ENCODE results near the gene YTHDC2.

The YTHDC2 gene

DNA sequence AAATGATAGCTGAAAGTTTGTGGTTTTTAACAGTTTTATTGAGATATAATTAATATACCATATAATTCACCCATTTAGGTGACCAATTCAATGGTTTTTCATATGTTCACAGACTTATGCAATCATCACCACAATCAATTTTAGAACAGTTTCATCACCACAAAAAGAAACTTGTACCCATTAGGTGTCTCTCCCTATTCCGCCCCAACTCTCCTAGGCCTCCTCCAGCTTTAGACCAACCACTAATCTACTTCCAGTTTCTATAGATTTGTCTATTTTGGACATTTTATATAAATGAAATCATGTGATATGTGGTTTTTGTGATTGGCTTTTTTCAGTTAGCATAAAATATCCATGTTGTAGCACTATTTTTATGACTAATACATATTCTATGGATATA, 38.6 kb downstream of the YTHDC2 start:
- H3K9me3 ChIP-seq (ENCODE audit: control insufficient read depth, low read length) = no peaks in the 10 kb centered on the region
- no peaks in the 10 kb centered on the region for H3K4me1 ChIP-seq (ENCODE audit: control insufficient read depth, insufficient read depth, low read length, poor library complexity, severe bottlenecking)
- no peak overlapping the region for H3K4me3 ChIP-seq (ENCODE audit: extremely low read depth, insufficient read depth, low read length, poor library complexity, severe bottlenecking)
- H3K27ac ChIP-seq (ENCODE audit: low read depth, low read length, severe bottlenecking) = no peak overlapping the region
- WGBS, 2 experiments (ENCODE audit: insufficient coverage in 2 of 2) = no CpG with 5 or more reads among the region's 1 CpG
- H3K36me3 ChIP-seq (ENCODE audit: control insufficient read depth, insufficient read depth, low read length) = peaks cover 20% of the 10 kb centered on the region

- no peak overlapping the region for H3K4me3 ChIP-seq (ENCODE audit: extremely low read depth, insufficient read depth, low read length, poor library complexity, severe bottlenecking)
- peaks cover 20% of the 10 kb centered on the region for H3K36me3 ChIP-seq (ENCODE audit: control insufficient read depth, insufficient read depth, low read length)
- H3K9me3 ChIP-seq (ENCODE audit: control insufficient read depth, low read length) = no peaks in the 10 kb centered on the region
These were observed 39.1 kb downstream of the YTHDC2 start for GRCh38 chr5:113552620-113553019.

GRCh38 chr5:113562828-113563400, 49.4 kb downstream of the YTHDC2 start:
- Histone ChIP-seq H3K4me3 (ENCODE audit: extremely low read depth, insufficient read depth, low read length, poor library complexity, severe bottlenecking) (no peak overlapping the region), H3K27ac (ENCODE audit: low read depth, low read length, severe bottlenecking) (no peak overlapping the region), H3K36me3 (ENCODE audit: control insufficient read depth, insufficient read depth, low read length) (peaks cover 40% of the 10 kb centered on the region), H3K4me1 (ENCODE audit: control insufficient read depth, insufficient read depth, low read length, poor library complexity, severe bottlenecking) (no peaks in the 10 kb centered on the region), H3K9me3 (ENCODE audit: control insufficient read depth, low read length) (no peaks in the 10 kb centered on the region)
- WGBS, 2 experiments (ENCODE audit: insufficient coverage in 2 of 2) = 100% methylated on average over 1 of the region's 3 CpGs; no CpG with 5 or more reads in 1 of the 2 experiments

More at GRCh38 chr5:113552620-113553019, 39.1 kb downstream of the YTHDC2 start:
- no peak overlapping the region for H3K27ac ChIP-seq (ENCODE audit: low read depth, low read length, severe bottlenecking)
- no peaks in the 10 kb centered on the region for H3K4me1 ChIP-seq (ENCODE audit: control insufficient read depth, insufficient read depth, low read length, poor library complexity, severe bottlenecking)

DNA sequence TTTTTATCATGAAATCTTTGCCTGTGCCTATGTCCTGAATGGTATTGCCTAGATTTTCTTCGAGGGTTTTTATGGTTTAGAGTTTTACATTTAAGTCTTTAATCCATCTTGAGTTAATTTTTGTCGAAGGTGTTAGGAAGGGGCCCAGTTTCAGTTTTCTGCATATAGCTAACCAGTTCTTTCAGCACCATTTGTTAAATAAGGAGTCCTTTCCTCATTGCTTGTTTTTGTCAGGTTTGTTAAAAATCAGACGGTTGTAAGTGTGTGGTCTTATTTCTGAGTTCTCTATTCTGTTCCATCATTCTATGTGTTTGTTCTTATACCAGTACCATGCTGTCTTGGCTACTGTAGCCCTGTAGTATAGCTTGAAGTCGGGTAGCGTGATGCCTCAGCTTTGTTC, 55.9 kb downstream of the YTHDC2 start:
- 93% methylated on average over 3 of the region's 5 CpGs; no CpG with 5 or more reads in 1 of the 2 experiments for WGBS, 2 experiments (ENCODE audit: insufficient coverage in 2 of 2)
- Histone ChIP-seq H3K4me3 (ENCODE audit: extremely low read depth, insufficient read depth, low read length, poor library complexity, severe bottlenecking) (no peak overlapping the region), H3K4me1 (ENCODE audit: control insufficient read depth, insufficient read depth, low read length, poor library complexity, severe bottlenecking) (no peaks in the 10 kb centered on the region), H3K9me3 (ENCODE audit: control insufficient read depth, low read length) (peaks cover 8% of the 10 kb centered on the region), H3K36me3 (ENCODE audit: control insufficient read depth, insufficient read depth, low read length) (peaks cover 36% of the 10 kb centered on the region), H3K27ac (ENCODE audit: low read depth, low read length, severe bottlenecking) (no peak overlapping the region)

- 83% methylated on average over 1 of the region's 2 CpGs; no CpG with 5 or more reads in 1 of the 2 experiments for WGBS, 2 experiments (ENCODE audit: insufficient coverage in 2 of 2)
- Histone ChIP-seq H3K9me3 (ENCODE audit: control insufficient read depth, low read length) (peaks cover 8% of the 10 kb centered on the region), H3K4me1 (ENCODE audit: control insufficient read depth, insufficient read depth, low read length, poor library complexity, severe bottlenecking) (no peaks in the 10 kb centered on the region), H3K27ac (ENCODE audit: low read depth, low read length, severe bottlenecking) (no peak overlapping the region), H3K4me3 (ENCODE audit: extremely low read depth, insufficient read depth, low read length, poor library complexity, severe bottlenecking) (no peak overlapping the region), H3K36me3 (ENCODE audit: control insufficient read depth, insufficient read depth, low read length) (peaks cover 36% of the 10 kb centered on the region)
These were observed 59.2 kb downstream of the YTHDC2 start for GRCh38 chr5:113572716-113573115.

DNA sequence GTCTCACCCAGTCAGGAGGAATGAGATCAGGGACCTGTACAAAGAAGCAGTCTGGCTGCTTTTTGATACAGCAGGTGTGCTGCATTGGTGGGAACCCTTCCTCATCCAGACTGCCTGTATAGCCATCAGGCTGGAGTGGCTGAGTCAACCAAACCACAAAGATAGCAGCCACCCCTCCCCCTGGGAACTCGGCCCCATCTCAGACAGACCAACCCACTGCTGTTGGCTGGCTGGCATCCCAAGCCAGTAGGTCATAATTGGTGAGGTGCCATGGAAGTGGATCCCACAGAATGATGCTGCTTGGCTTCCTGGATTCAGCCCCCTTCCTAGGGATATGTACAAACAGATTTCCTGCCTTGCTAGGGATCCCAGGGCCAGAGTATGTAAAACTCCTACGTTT, 60.9 kb downstream of the YTHDC2 start:
- Histone ChIP-seq H3K27ac (ENCODE audit: low read depth, low read length, severe bottlenecking) (no peak overlapping the region), H3K4me3 (ENCODE audit: extremely low read depth, insufficient read depth, low read length, poor library complexity, severe bottlenecking) (no peak overlapping the region), H3K9me3 (ENCODE audit: control insufficient read depth, low read length) (peaks cover 8% of the 10 kb centered on the region), H3K4me1 (ENCODE audit: control insufficient read depth, insufficient read depth, low read length, poor library complexity, severe bottlenecking) (no peaks in the 10 kb centered on the region), H3K36me3 (ENCODE audit: control insufficient read depth, insufficient read depth, low read length) (peaks cover 28% of the 10 kb centered on the region)
- WGBS, 2 experiments (ENCODE audit: insufficient coverage in 2 of 2) = 100% methylated on average over 2 of the region's 2 CpGs

GRCh38 chr5:113575074-113575473, 61.6 kb downstream of the YTHDC2 start:
- no peaks in the 10 kb centered on the region for H3K4me1 ChIP-seq (ENCODE audit: control insufficient read depth, insufficient read depth, low read length, poor library complexity, severe bottlenecking)
- H3K27ac ChIP-seq (ENCODE audit: low read depth, low read length, severe bottlenecking) = no peak overlapping the region
- 80 to 100% methylated on average over 1 of the region's 4 CpGs for WGBS, 2 experiments (ENCODE audit: insufficient coverage in 2 of 2)
- H3K36me3 ChIP-seq (ENCODE audit: control insufficient read depth, insufficient read depth, low read length) = peaks cover 33% of the 10 kb centered on the region
- peaks cover 8% of the 10 kb centered on the region for H3K9me3 ChIP-seq (ENCODE audit: control insufficient read depth, low read length)
- no peak overlapping the region for H3K4me3 ChIP-seq (ENCODE audit: extremely low read depth, insufficient read depth, low read length, poor library complexity, severe bottlenecking)

DNA sequence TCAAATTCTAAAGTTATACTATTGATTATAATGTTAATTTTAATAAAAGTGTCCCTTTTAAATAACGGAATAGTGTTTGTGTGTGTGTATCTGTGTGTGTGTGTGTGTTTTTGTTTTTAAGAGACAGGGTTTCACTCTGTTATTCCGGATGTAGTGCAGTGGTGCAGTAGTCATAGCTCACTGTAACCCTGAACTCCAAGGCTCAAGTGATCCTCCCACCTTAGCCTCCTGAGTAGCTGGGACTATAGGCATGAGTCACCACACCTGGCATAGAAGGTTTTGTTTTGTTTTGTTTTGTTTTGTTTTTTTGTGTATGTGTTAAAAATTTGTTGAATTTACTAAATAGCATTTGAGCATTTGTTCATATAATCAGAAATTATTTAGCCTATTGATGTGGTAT, 64.6 kb downstream of the YTHDC2 start:
- no peaks in the 10 kb centered on the region for H3K9me3 ChIP-seq (ENCODE audit: control insufficient read depth, low read length)
- peaks cover 25% of the 10 kb centered on the region for H3K36me3 ChIP-seq (ENCODE audit: control insufficient read depth, insufficient read depth, low read length)
- 29 to 80% methylated on average over 1 of the region's 2 CpGs for WGBS, 2 experiments (ENCODE audit: insufficient coverage in 2 of 2)
- H3K4me1 ChIP-seq (ENCODE audit: control insufficient read depth, insufficient read depth, low read length, poor library complexity, severe bottlenecking) = no peaks in the 10 kb centered on the region
- H3K27ac ChIP-seq (ENCODE audit: low read depth, low read length, severe bottlenecking) = no peak overlapping the region
- no peak overlapping the region for H3K4me3 ChIP-seq (ENCODE audit: extremely low read depth, insufficient read depth, low read length, poor library complexity, severe bottlenecking)

GRCh38 chr5:113581388-113581787, 67.9 kb downstream of the YTHDC2 start:
- no peaks in the 10 kb centered on the region for H3K9me3 ChIP-seq (ENCODE audit: control insufficient read depth, low read length)
- peaks cover 17% of the 10 kb centered on the region for H3K36me3 ChIP-seq (ENCODE audit: control insufficient read depth, insufficient read depth, low read length)
- 100% methylated on average over 2 of the region's 2 CpGs for WGBS, 2 experiments (ENCODE audit: insufficient coverage in 2 of 2)
- H3K4me1 ChIP-seq (ENCODE audit: control insufficient read depth, insufficient read depth, low read length, poor library complexity, severe bottlenecking) = no peaks in the 10 kb centered on the region
- no peak overlapping the region for H3K4me3 ChIP-seq (ENCODE audit: extremely low read depth, insufficient read depth, low read length, poor library complexity, severe bottlenecking)
- H3K27ac ChIP-seq (ENCODE audit: low read depth, low read length, severe bottlenecking) = no peak overlapping the region

GRCh38 chr5:113598150-113598549, 84.7 kb downstream of the YTHDC2 start:
- H3K36me3 ChIP-seq (ENCODE audit: control insufficient read depth, insufficient read depth, low read length) = peaks cover 12% of the 10 kb centered on the region
- H3K9me3 ChIP-seq (ENCODE audit: control insufficient read depth, low read length) = no peaks in the 10 kb centered on the region
- H3K4me3 ChIP-seq (ENCODE audit: extremely low read depth, insufficient read depth, low read length, poor library complexity, severe bottlenecking) = no peak overlapping the region
- H3K27ac ChIP-seq (ENCODE audit: low read depth, low read length, severe bottlenecking) = no peak overlapping the region
- WGBS, 2 experiments (ENCODE audit: insufficient coverage in 2 of 2) = no CpG with 5 or more reads among the region's 2 CpGs
- H3K4me1 ChIP-seq (ENCODE audit: control insufficient read depth, insufficient read depth, low read length, poor library complexity, severe bottlenecking) = no peaks in the 10 kb centered on the region

- WGBS, 2 experiments (ENCODE audit: insufficient coverage in 2 of 2) = no CpG with 5 or more reads among the region's 2 CpGs
- no peaks in the 10 kb centered on the region for H3K4me1 ChIP-seq (ENCODE audit: control insufficient read depth, insufficient read depth, low read length, poor library complexity, severe bottlenecking)
- H3K36me3 ChIP-seq (ENCODE audit: control insufficient read depth, insufficient read depth, low read length) = peaks cover 12% of the 10 kb centered on the region
- no peak overlapping the region for H3K27ac ChIP-seq (ENCODE audit: low read depth, low read length, severe bottlenecking)
- H3K4me3 ChIP-seq (ENCODE audit: extremely low read depth, insufficient read depth, low read length, poor library complexity, severe bottlenecking) = no peak overlapping the region
- H3K9me3 ChIP-seq (ENCODE audit: control insufficient read depth, low read length) = no peaks in the 10 kb centered on the region
These were observed 85.4 kb downstream of the YTHDC2 start for GRCh38 chr5:113598926-113599325.

Measured in mesodermal cell (in vitro differentiated cells).